ENCODE measurements around the gene TPPP3.

The TPPP3 gene

DNA sequence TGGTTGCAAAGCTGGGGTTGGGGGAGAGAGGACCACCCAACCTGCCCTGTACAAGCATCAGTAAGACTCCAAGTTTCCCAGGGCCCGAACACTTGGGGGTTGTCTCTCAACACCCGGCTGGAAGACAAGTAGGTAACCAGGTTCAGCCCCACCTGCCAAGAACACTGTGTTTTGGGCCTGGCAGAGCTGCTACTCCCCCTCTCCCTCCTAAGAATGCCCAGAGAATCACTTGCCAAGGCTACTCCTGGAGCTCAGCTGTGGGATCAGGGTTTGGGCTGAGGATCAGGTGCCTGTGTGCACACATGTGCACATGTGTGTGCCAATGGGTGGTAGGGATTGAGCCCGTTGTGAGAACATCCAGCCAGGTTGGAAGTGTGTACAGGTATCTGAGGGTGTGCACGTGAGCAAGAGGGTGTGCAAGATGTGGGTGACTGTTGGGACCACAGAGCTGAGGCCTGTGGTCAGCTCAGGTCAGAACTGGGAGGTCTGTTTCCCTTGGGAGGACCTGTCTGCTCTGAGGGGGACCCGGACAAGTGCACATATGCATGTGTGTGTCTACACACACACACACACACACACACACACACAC is 39.9 kb upstream of the TPPP3 start:
- H3F3A ChIP-seq (ENCODE audit: low read depth): no peaks in the 10 kb centered on the region
- no peaks in the 10 kb centered on the region for H3K27me3 ChIP-seq (ENCODE audit: insufficient read depth, low read length, poor library complexity, severe bottlenecking)
- no peak overlapping the region for H3K4me2 ChIP-seq (ENCODE audit: low read depth, low read length, poor library complexity, severe bottlenecking)
- H3K9me3 ChIP-seq (ENCODE audit: insufficient read depth, low read depth, low read length): no peaks in the 10 kb centered on the region
- peaks cover under 1% of the 10 kb centered on the region; the same call in 1 of the 2 replicates for H3K36me3 ChIP-seq (ENCODE audit: insufficient read depth, low read length)
- H2AFZ ChIP-seq (ENCODE audit: low read length): no peak overlapping the region; the same call in 1 of the 2 replicates
- no peak overlapping the region for H3K4me3 ChIP-seq (ENCODE audit: low read length, poor library complexity, severe bottlenecking)
- H3K79me2 ChIP-seq (ENCODE audit: insufficient read depth, low read length): no peaks in the 10 kb centered on the region
- no peak overlapping the region for H3K9ac ChIP-seq (ENCODE audit: low read depth, low read length, poor library complexity, severe bottlenecking)
- no peaks in the 10 kb centered on the region for H3K9me2 ChIP-seq (replicated peaks; ENCODE audit: low read depth, low read length)
- TF ChIP-seq, protein P1, sequence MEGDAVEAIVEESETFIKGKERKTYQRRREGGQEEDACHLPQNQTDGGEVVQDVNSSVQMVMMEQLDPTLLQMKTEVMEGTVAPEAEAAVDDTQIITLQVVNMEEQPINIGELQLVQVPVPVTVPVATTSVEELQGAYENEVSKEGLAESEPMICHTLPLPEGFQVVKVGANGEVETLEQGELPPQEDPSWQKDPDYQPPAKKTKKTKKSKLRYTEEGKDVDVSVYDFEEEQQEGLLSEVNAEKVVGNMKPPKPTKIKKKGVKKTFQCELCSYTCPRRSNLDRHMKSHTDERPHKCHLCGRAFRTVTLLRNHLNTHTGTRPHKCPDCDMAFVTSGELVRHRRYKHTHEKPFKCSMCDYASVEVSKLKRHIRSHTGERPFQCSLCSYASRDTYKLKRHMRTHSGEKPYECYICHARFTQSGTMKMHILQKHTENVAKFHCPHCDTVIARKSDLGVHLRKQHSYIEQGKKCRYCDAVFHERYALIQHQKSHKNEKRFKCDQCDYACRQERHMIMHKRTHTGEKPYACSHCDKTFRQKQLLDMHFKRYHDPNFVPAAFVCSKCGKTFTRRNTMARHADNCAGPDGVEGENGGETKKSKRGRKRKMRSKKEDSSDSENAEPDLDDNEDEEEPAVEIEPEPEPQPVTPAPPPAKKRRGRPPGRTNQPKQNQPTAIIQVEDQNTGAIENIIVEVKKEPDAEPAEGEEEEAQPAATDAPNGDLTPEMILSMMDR (conservative IDR thresholded peaks at IDR 0.05; ENCODE audit: low read length): no peak
- no peak for TF ChIP-seq EZH2phosphoT487 (IDR thresholded peaks at IDR 0.05; ENCODE audit: borderline replicate concordance)
- no peaks in the 10 kb centered on the region for H4K20me1 ChIP-seq (ENCODE audit: insufficient read depth, low read length, poor library complexity, severe bottlenecking)
- no peaks in the 10 kb centered on the region for H3K4me1 ChIP-seq (ENCODE audit: insufficient read depth, low read length, poor library complexity, severe bottlenecking)

DNA sequence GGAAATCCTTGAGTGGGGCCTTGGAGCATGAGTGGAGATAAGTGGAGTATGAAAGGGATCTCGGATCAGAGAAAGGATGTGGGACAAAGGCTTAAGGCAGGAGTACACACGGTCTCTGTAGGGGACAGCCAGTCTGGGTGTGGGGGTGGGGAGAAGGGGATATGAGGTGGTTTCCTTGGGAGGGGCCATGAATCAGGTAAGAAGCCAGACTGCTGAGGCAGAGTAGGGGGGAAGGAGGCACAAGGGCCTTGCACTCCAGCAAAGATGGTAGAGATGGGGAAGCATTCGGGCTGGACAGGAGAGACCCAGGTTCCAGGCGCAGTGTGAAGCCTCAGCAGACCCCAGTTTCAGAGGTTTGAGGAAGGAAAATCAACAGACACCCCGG is 39.2 kb upstream of the TPPP3 start:
- H3K79me2 ChIP-seq (ENCODE audit: insufficient read depth, low read length): no peaks in the 10 kb centered on the region
- no peaks in the 10 kb centered on the region for H3K27me3 ChIP-seq (ENCODE audit: insufficient read depth, low read length, poor library complexity, severe bottlenecking)
- H3F3A ChIP-seq (ENCODE audit: low read depth): no peaks in the 10 kb centered on the region
- H3K9ac ChIP-seq (ENCODE audit: low read depth, low read length, poor library complexity, severe bottlenecking): peak overlapping the region; percentile 36
- H3K4me2 ChIP-seq (ENCODE audit: low read depth, low read length, poor library complexity, severe bottlenecking): no peak overlapping the region
- H3K4me3 ChIP-seq (ENCODE audit: low read length, poor library complexity, severe bottlenecking): no peak overlapping the region
- H3K36me3 ChIP-seq (ENCODE audit: insufficient read depth, low read length): no peaks in the 10 kb centered on the region; the same call in 1 of the 2 replicates
- no peak overlapping the region; the same call in 1 of the 2 replicates for H2AFZ ChIP-seq (ENCODE audit: low read length)
- no peaks in the 10 kb centered on the region for H3K4me1 ChIP-seq (ENCODE audit: insufficient read depth, low read length, poor library complexity, severe bottlenecking)
- no peaks in the 10 kb centered on the region for H3K9me2 ChIP-seq (replicated peaks; ENCODE audit: low read depth, low read length)
- H4K20me1 ChIP-seq (ENCODE audit: insufficient read depth, low read length, poor library complexity, severe bottlenecking): no peaks in the 10 kb centered on the region
- H3K9me3 ChIP-seq (ENCODE audit: insufficient read depth, low read depth, low read length): no peaks in the 10 kb centered on the region
- no peak for TF ChIP-seq EZH2phosphoT487 (IDR thresholded peaks at IDR 0.05; ENCODE audit: borderline replicate concordance)
- TF ChIP-seq, protein P1 (conservative IDR thresholded peaks at IDR 0.05; ENCODE audit: low read length): no peak

DNA sequence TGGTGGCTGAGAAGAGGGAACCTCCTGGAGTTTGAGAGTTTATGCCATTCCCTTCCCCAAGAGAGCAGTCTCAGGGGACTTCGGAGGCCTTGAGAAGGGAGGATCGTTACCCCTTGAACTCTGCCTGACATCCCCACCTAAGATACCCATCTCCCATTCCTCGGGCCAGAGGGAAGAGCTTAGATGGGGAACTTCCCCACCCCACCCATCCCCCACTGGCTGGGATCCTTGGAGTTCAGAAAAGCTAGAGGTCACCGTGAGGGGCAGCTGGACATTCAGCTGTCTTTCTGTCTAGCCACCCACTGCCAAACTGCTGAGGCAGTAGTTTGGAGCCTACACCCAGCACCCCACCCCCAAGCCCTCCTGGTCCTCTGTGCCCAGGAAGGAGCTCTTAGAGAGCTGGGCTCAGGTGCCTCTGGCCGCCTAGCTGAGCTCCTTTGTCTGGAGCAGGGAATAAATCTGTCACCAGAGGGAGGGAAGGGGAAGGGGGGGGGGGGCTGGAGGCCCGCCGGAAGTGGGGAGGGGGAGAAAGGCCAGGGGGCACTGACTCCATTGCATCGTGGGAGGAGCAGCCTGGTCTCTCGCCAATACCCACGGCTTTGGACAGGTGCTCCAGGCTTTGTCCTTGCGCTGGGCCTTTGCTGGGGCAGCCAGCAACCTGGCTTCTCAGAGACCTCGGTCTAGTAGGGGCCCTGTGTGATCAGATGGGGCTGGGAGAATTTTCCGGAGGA is 38.6 kb upstream of the TPPP3 start:
- Histone ChIP-seq H3K9me3 (ENCODE audit: insufficient read depth, low read depth, low read length) (no peaks in the 10 kb centered on the region), H3K9me2 (replicated peaks; ENCODE audit: low read depth, low read length) (no peaks in the 10 kb centered on the region), H3K9ac (ENCODE audit: low read depth, low read length, poor library complexity, severe bottlenecking) (peak overlapping the region; percentile 36), H3K4me1 (ENCODE audit: insufficient read depth, low read length, poor library complexity, severe bottlenecking) (no peaks in the 10 kb centered on the region), H4K20me1 (ENCODE audit: insufficient read depth, low read length, poor library complexity, severe bottlenecking) (no peaks in the 10 kb centered on the region), H2AFZ (ENCODE audit: low read length) (no peak overlapping the region), H3F3A (ENCODE audit: low read depth) (no peaks in the 10 kb centered on the region), H3K79me2 (ENCODE audit: insufficient read depth, low read length) (no peaks in the 10 kb centered on the region), H3K4me3 (ENCODE audit: low read length, poor library complexity, severe bottlenecking) (no peak overlapping the region), H3K4me2 (ENCODE audit: low read depth, low read length, poor library complexity, severe bottlenecking) (no peak overlapping the region), H3K36me3 (ENCODE audit: insufficient read depth, low read length) (no peaks in the 10 kb centered on the region), H3K27me3 (ENCODE audit: insufficient read depth, low read length, poor library complexity, severe bottlenecking) (no peaks in the 10 kb centered on the region)
- TF ChIP-seq, protein P1 (conservative IDR thresholded peaks at IDR 0.05; ENCODE audit: low read length): no peak
- no peak for TF ChIP-seq EZH2phosphoT487 (IDR thresholded peaks at IDR 0.05; ENCODE audit: borderline replicate concordance)

All from Loucy (cell line).